H1 (cell line): ENCODE data around the gene FRMPD1. TPM values are rescaled to one million over a fixed set of nuclear protein-coding genes. Genes with fewer than 3 reads are reported as not detected.

ENCODE experiments used
- CTCF ChIA-PET: fragments of 300-600 bp; sonication (Branson Sonifier 250); formaldehyde crosslinking; loops from one replicate; lab custom pipeline; 2021; ENCODE audit not compliant: partially characterized antibody; lab: Charles Lee
- POLR2A ChIA-PET: fragments of 300-600 bp; sonication (Branson Sonifier 250); formaldehyde crosslinking; loops from one replicate; lab custom pipeline; 2021; ENCODE audit warnings: inconsistent platforms; ENCODE audit not compliant: partially characterized antibody; lab: Charles Lee
- DNase-seq, 2 experiments: peaks; one replicate each; pipeline versions ENCODE4 v3.0.0 to v3.0.0-alpha.2; 2010 to 2022; ENCODE audit warnings: low spot score in 2 of 2, low read depth in 1 of 2, mixed read lengths in 1 of 2
- FAIRE-seq: peaks from 2 replicates; lab custom pipeline; 2011; peaks lifted over from hg19 to GRCh38; lab: Jason Lieb, UNC
- H2AFZ ChIP-seq: 2 replicates; pipeline ENCODE4 v1.8.1; 2012; ENCODE audit warnings: low read length, inconsistent platforms
- H2AK5ac ChIP-seq: 2 replicates; pipeline ENCODE4 v1.6.1; 2013; ENCODE audit warnings: low read depth, low read length
- H2BK120ac ChIP-seq: replicated peaks from 2 replicates; pipeline ENCODE3; 2013; ENCODE audit warnings: low read depth, low read length, inconsistent platforms
- H2BK12ac ChIP-seq: 2 replicates; pipeline ENCODE4 v1.6.1; 2013; ENCODE audit warnings: low read depth, low read length
- H2BK15ac ChIP-seq: 2 replicates; pipeline ENCODE4 v1.6.1; 2013; ENCODE audit warnings: low read length
- H2BK20ac ChIP-seq: 2 replicates; pipeline ENCODE4 v1.6.1; 2013; ENCODE audit warnings: low read length
- H2BK5ac ChIP-seq: 2 replicates; pipeline ENCODE4 v1.6.1; 2013; ENCODE audit warnings: low read depth, low read length
- H3K14ac ChIP-seq: 2 replicates; pipeline ENCODE4 v1.6.1; 2013; ENCODE audit warnings: inconsistent platforms; ENCODE audit not compliant: insufficient read length
- H3K18ac ChIP-seq: 2 replicates; pipeline ENCODE4 v1.6.1; 2013; ENCODE audit warnings: low read length; ENCODE audit errors: extremely low read depth
- H3K23ac ChIP-seq: 2 replicates; pipeline ENCODE4 v1.6.1; 2013; ENCODE audit warnings: inconsistent platforms; ENCODE audit not compliant: insufficient read length
- H3K23me2 ChIP-seq: 2 replicates; pipeline ENCODE4 v1.6.1; 2013; ENCODE audit warnings: low read depth, low read length
- H3K27ac ChIP-seq: 2 replicates; pipeline ENCODE4 v1.6.1; 2011; ENCODE audit warnings: low read depth, low read length, inconsistent platforms
- H3K27me3 ChIP-seq, 4 experiments: replicated peaks in 1 of 4; 1 replicate in 1 of 4; 2 replicates in 3 of 4; pipeline versions ENCODE4 v1.6.1 to v1.8.1; 2011 to 2013; ENCODE audit warnings: low read length in 3 of 4, mild to moderate bottlenecking in 3 of 4, inconsistent platforms in 2 of 4, mixed read lengths in 2 of 4, moderate library complexity in 1 of 4; ENCODE audit not compliant: control insufficient read depth in 3 of 4, insufficient read depth in 3 of 4; ENCODE audit errors: extremely low read depth in 1 of 4
- H3K36me3 ChIP-seq, 4 experiments: 2 replicates each; pipeline versions ENCODE4 v1.6.1 to v1.8.1; 2011 to 2013; ENCODE audit warnings: mild to moderate bottlenecking in 4 of 4, low read length in 3 of 4, moderate library complexity in 2 of 4, control low read depth in 1 of 4, inconsistent platforms in 1 of 4; ENCODE audit not compliant: insufficient read depth in 4 of 4, control insufficient read depth in 2 of 4
- H3K4ac ChIP-seq: replicated peaks from 2 replicates; pipeline ENCODE3; 2013; ENCODE audit warnings: low read length, low read depth, mixed read lengths, inconsistent platforms; ENCODE audit not compliant: insufficient read length
- H3K4me1 ChIP-seq, 4 experiments: replicated peaks in 1 of 4; 1 replicate in 1 of 4; 2 replicates in 3 of 4; pipeline versions ENCODE4 v1.6.1 to v1.8.1; 2011 to 2013; ENCODE audit warnings: low read length in 3 of 4, inconsistent platforms in 2 of 4, mixed read lengths in 1 of 4; ENCODE audit not compliant: insufficient read depth in 4 of 4, control insufficient read depth in 3 of 4
- H3K4me2 ChIP-seq, 2 experiments: 2 replicates each; pipeline versions ENCODE4 v1.6.1 to v1.8.1; 2011 to 2013; ENCODE audit warnings: low read depth in 2 of 2, low read length in 2 of 2, control low read depth in 1 of 2, inconsistent platforms in 1 of 2, mild to moderate bottlenecking in 1 of 2; ENCODE audit not compliant: insufficient read depth in 1 of 2
- H3K4me3 ChIP-seq, 4 experiments: fragments of 200-600, 300-600 bp in 1 of 4; sonication (generic), shearing (Covaris generic), sonication (Bioruptor Twin) in 1 of 4; 2 replicates each; pipeline versions ENCODE4 v1.5.1 to v1.8.1; 2011 to 2016; ENCODE audit warnings: low read length in 4 of 4, low read depth in 3 of 4, control low read depth in 2 of 4, inconsistent platforms in 2 of 4, mild to moderate bottlenecking in 2 of 4, mixed read lengths in 1 of 4, moderate library complexity in 1 of 4; ENCODE audit not compliant: insufficient read depth in 2 of 4; ENCODE audit errors: extremely low read depth in 1 of 4
- H3K56ac ChIP-seq: replicated peaks from 2 replicates; pipeline ENCODE3; 2013; ENCODE audit warnings: low read depth, mild to moderate bottlenecking, mixed read lengths, low read length, inconsistent platforms; ENCODE audit not compliant: insufficient read length
- H3K79me1 ChIP-seq: 2 replicates; pipeline ENCODE4 v1.6.1; 2013; ENCODE audit warnings: low read depth, low read length, control low read depth
- H3K79me2 ChIP-seq, 2 experiments: 2 replicates each; pipeline versions ENCODE4 v1.6.1 to v1.8.1; 2012 to 2013; ENCODE audit warnings: low read length in 2 of 2, mild to moderate bottlenecking in 2 of 2, inconsistent platforms in 1 of 2; ENCODE audit not compliant: insufficient read depth in 2 of 2, control insufficient read depth in 1 of 2
- H3K9ac ChIP-seq, 4 experiments: replicated peaks in 1 of 4; 1 replicate in 1 of 4; 2 replicates in 3 of 4; pipeline versions ENCODE4 v1.6.1 to v1.8.1; 2011 to 2013; ENCODE audit warnings: low read depth in 3 of 4, low read length in 3 of 4, control low read depth in 2 of 4, mild to moderate bottlenecking in 2 of 4, moderate library complexity in 2 of 4, inconsistent platforms in 1 of 4; ENCODE audit errors: extremely low read depth in 1 of 4
- H3K9me3 ChIP-seq, 2 experiments: 2 replicates each; pipeline versions ENCODE4 v1.6.1 to v1.8.1; 2012 to 2013; ENCODE audit warnings: mild to moderate bottlenecking in 2 of 2, moderate library complexity in 2 of 2, control low read depth in 1 of 2, inconsistent platforms in 1 of 2, low read depth in 1 of 2, low read length in 1 of 2, mixed read lengths in 1 of 2; ENCODE audit not compliant: insufficient read depth in 2 of 2
- H4K20me1 ChIP-seq, 2 experiments: replicated peaks in 1 of 2; 2 replicates each; pipeline versions ENCODE3 to v1.8.1; 2011 to 2013; ENCODE audit warnings: inconsistent platforms in 2 of 2, low read length in 2 of 2, mild to moderate bottlenecking in 1 of 2; ENCODE audit not compliant: insufficient read depth in 2 of 2, control insufficient read depth in 1 of 2
- H4K5ac ChIP-seq: 2 replicates; pipeline ENCODE4 v1.6.1; 2013; ENCODE audit warnings: low read length, low read depth, mixed read lengths, inconsistent platforms; ENCODE audit not compliant: insufficient read length
- H4K8ac ChIP-seq: 2 replicates; pipeline ENCODE4 v1.8.0; 2013; ENCODE audit warnings: mild to moderate bottlenecking, moderate library complexity, low read length, inconsistent platforms; ENCODE audit not compliant: insufficient read depth; ENCODE audit errors: extremely low read depth
- H4K91ac ChIP-seq: replicated peaks from 2 replicates; pipeline ENCODE3; 2013; ENCODE audit warnings: low read length, mixed read lengths, inconsistent platforms; ENCODE audit not compliant: insufficient read length
- ASH2L ChIP-seq: fragments of 200-600, 300-600 bp; sonication (generic); IDR thresholded peaks from one replicate; pipeline ENCODE4 v1.7.1; 2017; ENCODE audit warnings: low read length
- ATF2 ChIP-seq: IDR thresholded peaks from 2 replicates; pipeline ENCODE4 v1.6.1; 2012; ENCODE audit warnings: low read length, inconsistent platforms
- BCL11A ChIP-seq, 2 experiments: IDR thresholded peaks; one replicate each; pipeline ENCODE4 v1.6.1; 2011; ENCODE audit warnings: low read depth in 2 of 2, low read length in 2 of 2, mild to moderate bottlenecking in 2 of 2
- CTCF ChIP-seq, 3 experiments: IDR thresholded peaks; 1 replicate in 2 of 3; 2 replicates in 1 of 3; pipeline versions ENCODE4 v1.5.1 to v1.6.1; 2011; ENCODE audit warnings: low read length in 3 of 3, mild to moderate bottlenecking in 3 of 3, inconsistent platforms in 2 of 3, low read depth in 1 of 3, moderate library complexity in 1 of 3; ENCODE audit not compliant: insufficient read depth in 1 of 3; ENCODE audit errors: control extremely low read depth in 1 of 3
- JUN ChIP-seq: IDR thresholded peaks from 2 replicates; pipeline ENCODE4 v1.6.1; 2011; ENCODE audit warnings: low read depth, mild to moderate bottlenecking, improper control_type of control experiment, low read length
- MAX ChIP-seq: IDR thresholded peaks from 2 replicates; pipeline ENCODE4 v1.6.1; 2012; ENCODE audit warnings: inconsistent platforms
- RAD21 ChIP-seq, 2 experiments: IDR thresholded peaks in 1 of 2; conservative IDR thresholded peaks in 1 of 2; 2 replicates each; pipeline ENCODE4 v1.6.1; 2011; ENCODE audit warnings: low read depth in 2 of 2, low read length in 2 of 2, improper control_type of control experiment in 1 of 2, inconsistent platforms in 1 of 2, mild to moderate bottlenecking in 1 of 2, moderate library complexity in 1 of 2
- WGBS, 2 experiments: shearing (Covaris generic) in 1 of 2; methylation state at CpG; one replicate each; pipeline versions ENCODE4 v1.1.6 to v1.1.7; 2013 to 2015; ENCODE audit warnings: low lambda C conversion rate in 2 of 2, mixed read lengths in 2 of 2, inconsistent platforms in 1 of 2, low coverage in 1 of 2, missing lambda C conversion rate in 1 of 2; ENCODE audit not compliant: insufficient replicate concordance in 2 of 2, insufficient coverage in 1 of 2, insufficient read length in 1 of 2; ENCODE audit errors: extremely low coverage in 1 of 2, missing lambda C conversion rate in 1 of 2; 5-methylcytosine and 5-hydroxymethylcytosine counted together
- polyA plus RNA-seq, 7 experiments: library from polyadenylated mRNA; depleted of rRNA in 3 of 7; stranded (reverse) in 5 of 7; unstranded in 2 of 7; fragments of >200 nt in 5 of 7; fragments of 200-250 nt in 2 of 7; gene quantifications; 1 replicate in 5 of 7; 2 replicates in 1 of 7; 4 replicates in 1 of 7; pipeline versions ENCODE4 v1.2.1 to v1.2.3, GENCODE V29; 2011 to 2013; ENCODE audit warnings: missing spikeins in 2 of 7, mixed read lengths in 2 of 7
- total RNA-seq: library from RNA; stranded (reverse); fragmentation: NEBNext Ultra II Directional; extraction: Animal tissue kit (Norgen Biotek cat#: 25700); gene quantifications from 2 replicates; pipeline ENCODE4 v1.2.1, GENCODE V29; 2021

Gene FRMPD1
- total and polyA plus RNA-seq, 2 of the 8 experiments (the other 6 are each of a cell fraction or from before 2014, with no cell fraction given): 0.27 to 0.32 TPM

- H3K4me1 ChIP-seq: no peaks in the 10 kb centered on the region
- H2BK5ac ChIP-seq: no peak overlapping the region
- H4K91ac ChIP-seq: no peak overlapping the region
- no peak overlapping the region for H3K18ac ChIP-seq
- no peaks in the 10 kb centered on the region for H3K23me2 ChIP-seq
- H2AK5ac ChIP-seq: no peak overlapping the region
- no peak overlapping the region for H3K14ac ChIP-seq
- FAIRE-seq: peak; percentile 45
- WGBS, 2 experiments: 47% methylated on average over 3 of the region's 3 CpGs; no CpG with 5 or more reads in 1 of the 2 experiments
- no peaks in the 10 kb centered on the region for H3K9me3 ChIP-seq
- H3K23ac ChIP-seq: no peak overlapping the region
- no peak overlapping the region for H3K4me2 ChIP-seq
- TF ChIP-seq CTCF (IDR thresholded peaks at IDR 0.05; ENCODE audit: control extremely low read depth in 1 of 3, insufficient read depth in 1 of 3, low read depth in 1 of 3, low read length in 3 of 3) (peak; percentile 84 to 92 (median 84)), JUN (no peak), ATF2 (no peak), MAX (peak; percentile 80), RAD21 (IDR thresholded peaks at IDR 0.05 in 1 of 2, conservative IDR thresholded peaks at IDR 0.05 in 1 of 2; ENCODE audit: low read depth in 2 of 2, low read length in 2 of 2) (peak; percentile 80 to 81), ASH2L (no peak), BCL11A (IDR thresholded peaks at IDR 0.05; ENCODE audit: low read depth in 2 of 2, low read length in 2 of 2) (no peak)
- POLR2A ChIA-PET: interaction anchor here (1.5 kb wide), 1 partner anchor 37 kb away, joined by 9 read pairs; the partner anchor contains the start of gene EXOSC3
- no peak overlapping the region for H3K27ac ChIP-seq
- H3K4ac ChIP-seq: no peak overlapping the region
- H2AFZ ChIP-seq: no peak overlapping the region; the same call in 1 of the 2 replicates
- DNase-seq: peak in 1 of 2 experiments; percentile 70
- H4K20me1 ChIP-seq: no peaks in the 10 kb centered on the region
- H4K5ac ChIP-seq: no peak overlapping the region
- H3K36me3 ChIP-seq: no peaks in the 10 kb centered on the region
- H2BK15ac ChIP-seq: no peak overlapping the region
- H3K79me1 ChIP-seq: no peaks in the 10 kb centered on the region
- no peak overlapping the region for H3K9ac ChIP-seq
- no peak overlapping the region for H2BK120ac ChIP-seq
- no peak overlapping the region for H2BK12ac ChIP-seq
- no peak overlapping the region for H3K4me3 ChIP-seq
- CTCF ChIA-PET: interaction anchor here (0.9 to 2.0 kb wide), 10 partner anchors 13 to 314 kb away, joined by 3 to 10 read pairs (median 4); no protein-coding TSS in a partner anchor
- no peaks in the 10 kb centered on the region for H3K79me2 ChIP-seq
- no peaks in the 10 kb centered on the region for H3K27me3 ChIP-seq
- H4K8ac ChIP-seq: no peak overlapping the region
- H2BK20ac ChIP-seq: no peak overlapping the region
- no peak overlapping the region for H3K56ac ChIP-seq
Observed at GRCh38 chr9:37747271-37747753, 96.6 kb downstream of the FRMPD1 start.
